Astrocyte (in vitro differentiated cells and primary cell): ENCODE measurements around the gene MMAA.

Experiments
- EZH2 ChIP-seq: IDR thresholded peaks from 2 replicates; pipeline ENCODE4 v1.6.1; 2012; ENCODE audit warnings: mild to moderate bottlenecking, low read length, inconsistent platforms; ENCODE audit not compliant: insufficient read depth
- TF ChIP-seq, protein P1 (sequence below): IDR thresholded peaks from 2 replicates; pipeline ENCODE4 v1.5.1; 2011; ENCODE audit warnings: low read depth, mild to moderate bottlenecking, inconsistent platforms, low read length, moderate library complexity; ENCODE audit not compliant: insufficient read depth

- no peak for TF ChIP-seq EZH2
- TF ChIP-seq, protein P1, sequence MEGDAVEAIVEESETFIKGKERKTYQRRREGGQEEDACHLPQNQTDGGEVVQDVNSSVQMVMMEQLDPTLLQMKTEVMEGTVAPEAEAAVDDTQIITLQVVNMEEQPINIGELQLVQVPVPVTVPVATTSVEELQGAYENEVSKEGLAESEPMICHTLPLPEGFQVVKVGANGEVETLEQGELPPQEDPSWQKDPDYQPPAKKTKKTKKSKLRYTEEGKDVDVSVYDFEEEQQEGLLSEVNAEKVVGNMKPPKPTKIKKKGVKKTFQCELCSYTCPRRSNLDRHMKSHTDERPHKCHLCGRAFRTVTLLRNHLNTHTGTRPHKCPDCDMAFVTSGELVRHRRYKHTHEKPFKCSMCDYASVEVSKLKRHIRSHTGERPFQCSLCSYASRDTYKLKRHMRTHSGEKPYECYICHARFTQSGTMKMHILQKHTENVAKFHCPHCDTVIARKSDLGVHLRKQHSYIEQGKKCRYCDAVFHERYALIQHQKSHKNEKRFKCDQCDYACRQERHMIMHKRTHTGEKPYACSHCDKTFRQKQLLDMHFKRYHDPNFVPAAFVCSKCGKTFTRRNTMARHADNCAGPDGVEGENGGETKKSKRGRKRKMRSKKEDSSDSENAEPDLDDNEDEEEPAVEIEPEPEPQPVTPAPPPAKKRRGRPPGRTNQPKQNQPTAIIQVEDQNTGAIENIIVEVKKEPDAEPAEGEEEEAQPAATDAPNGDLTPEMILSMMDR = no peak
Observed at GRCh38 chr4:145680902-145681301, 61.7 kb downstream of the MMAA start.
